ENCODE results near the gene RAN.
"Not testable (repeated sequence)": the region's sequence is repeated elsewhere in the genome, so short reads cannot be mapped to it uniquely, and the experiment has no call there.

The RAN gene

DNA sequence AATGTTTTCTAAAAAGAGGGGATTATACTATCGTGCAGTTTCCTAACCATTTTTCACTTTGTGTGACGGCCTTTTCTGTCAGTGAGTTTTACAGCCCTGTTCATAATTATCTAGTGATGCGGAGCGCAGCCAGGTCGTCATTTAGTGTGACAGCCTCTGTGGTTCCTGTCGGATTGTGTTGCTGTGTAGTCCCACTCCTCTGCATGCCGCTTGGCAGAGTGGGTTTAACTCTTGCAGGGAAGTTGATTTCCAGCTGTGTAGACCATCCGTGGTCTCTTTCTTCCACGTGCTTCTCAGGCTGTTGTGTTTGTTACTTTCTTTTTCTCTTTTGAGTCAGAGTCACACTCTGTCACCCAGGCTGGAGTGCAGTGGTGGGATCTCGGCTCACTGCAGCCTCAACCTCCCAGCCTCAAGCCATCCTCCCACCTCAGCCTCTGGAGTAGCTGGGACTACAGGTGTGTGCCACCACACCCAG lies 8.6 kb downstream of the RAN start:
- Histone ChIP-seq H3K36me3 (ENCODE audit: control insufficient read depth in 1 of 2, insufficient read depth in 2 of 2, low read length in 2 of 2) (peaks cover 14 to 17% of the 10 kb centered on the region in 2 donors), H3K4me1 (ENCODE audit: control insufficient read depth in 1 of 2, insufficient read depth in 2 of 2, low read length in 2 of 2) (no peaks in the 10 kb centered on the region), H3K27ac (ENCODE audit: low read length) (no peak overlapping the region), H3K9me3 (ENCODE audit: control insufficient read depth in 1 of 2, low read length in 2 of 2) (no peaks in the 10 kb centered on the region), H3K27me3 (ENCODE audit: low read depth, low read length) (no peaks in the 10 kb centered on the region), H3K4me3 (ENCODE audit: low read depth in 1 of 2, low read length in 2 of 2) (peak overlapping the region; percentile 33 to 63)

- Histone ChIP-seq H3K27ac (ENCODE audit: low read length) (no peak overlapping the region), H3K27me3 (ENCODE audit: low read depth, low read length) (no peaks in the 10 kb centered on the region), H3K4me3 (ENCODE audit: low read depth in 1 of 2, low read length in 2 of 2) (no peak overlapping the region), H3K9me3 (ENCODE audit: control insufficient read depth in 1 of 2, low read length in 2 of 2) (no peaks in the 10 kb centered on the region), H3K36me3 (ENCODE audit: control insufficient read depth in 1 of 2, insufficient read depth in 2 of 2, low read length in 2 of 2) (peaks cover 8 to 14% of the 10 kb centered on the region in 2 donors), H3K4me1 (ENCODE audit: control insufficient read depth in 1 of 2, insufficient read depth in 2 of 2, low read length in 2 of 2) (no peaks in the 10 kb centered on the region)
Measured at GRCh38 chr12:130881046-130881445, 9.2 kb downstream of the RAN start.

DNA sequence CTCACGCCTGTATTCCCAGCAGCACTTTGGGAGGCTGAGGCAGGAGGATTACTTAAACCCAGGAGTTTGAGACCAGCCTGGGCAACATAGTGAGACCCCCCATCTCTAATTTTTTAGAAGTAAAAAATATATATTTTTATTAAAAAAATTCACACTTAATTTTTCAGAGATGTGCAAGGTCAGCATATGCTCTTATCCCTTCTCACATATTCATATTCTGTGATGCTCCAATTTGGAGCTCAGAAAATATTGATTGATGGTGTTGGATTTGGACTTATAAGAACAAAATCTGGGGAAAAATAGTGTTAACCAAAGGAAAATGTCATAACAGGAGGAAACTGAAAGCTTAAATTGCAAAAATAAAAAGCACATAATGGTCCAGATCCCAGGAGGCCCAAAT lies 9.7 kb downstream of the RAN start:
- Histone ChIP-seq H3K4me1 (ENCODE audit: control insufficient read depth in 1 of 2, insufficient read depth in 2 of 2, low read length in 2 of 2) (no peaks in the 10 kb centered on the region), H3K27ac (ENCODE audit: low read length) (no peak overlapping the region), H3K27me3 (ENCODE audit: low read depth, low read length) (no peaks in the 10 kb centered on the region), H3K9me3 (ENCODE audit: control insufficient read depth in 1 of 2, low read length in 2 of 2) (no peaks in the 10 kb centered on the region), H3K4me3 (ENCODE audit: low read depth in 1 of 2, low read length in 2 of 2) (no peak overlapping the region), H3K36me3 (ENCODE audit: control insufficient read depth in 1 of 2, insufficient read depth in 2 of 2, low read length in 2 of 2) (peaks cover 3 to 9% of the 10 kb centered on the region in 2 donors)

DNA sequence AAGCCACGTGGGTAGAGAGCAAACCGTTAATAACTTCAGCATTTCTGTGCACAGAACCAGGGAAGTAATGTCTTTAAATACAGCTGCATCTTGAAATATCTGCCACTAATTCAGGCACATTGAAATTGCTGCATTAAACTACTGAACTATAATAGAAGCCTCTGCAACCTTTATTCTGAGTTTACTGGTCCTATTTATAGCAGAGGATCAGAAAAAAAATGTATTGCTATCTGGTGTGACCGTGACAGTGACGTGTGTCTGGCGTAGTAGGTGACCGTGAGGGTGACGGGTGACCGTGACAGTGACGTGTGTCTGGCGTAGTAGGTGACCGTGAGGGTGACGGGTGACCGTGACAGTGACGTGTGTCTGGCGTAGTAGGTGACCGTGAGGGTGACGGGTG lies 15.3 kb downstream of the RAN start:
- not testable (repeated sequence) for H3K4me3 ChIP-seq (ENCODE audit: low read depth in 1 of 2, low read length in 2 of 2); H3K27me3 ChIP-seq (ENCODE audit: low read depth, low read length); H3K36me3 ChIP-seq (ENCODE audit: control insufficient read depth in 1 of 2, insufficient read depth in 2 of 2, low read length in 2 of 2); H3K9me3 ChIP-seq (ENCODE audit: control insufficient read depth in 1 of 2, low read length in 2 of 2); H3K4me1 ChIP-seq (ENCODE audit: control insufficient read depth in 1 of 2, insufficient read depth in 2 of 2, low read length in 2 of 2); H3K27ac ChIP-seq (ENCODE audit: low read length)

GRCh38 chr12:130904064-130904463 lies 32.2 kb downstream of the RAN start:
- Histone ChIP-seq H3K4me1 (ENCODE audit: control insufficient read depth in 1 of 2, insufficient read depth in 2 of 2, low read length in 2 of 2) (no peaks in the 10 kb centered on the region), H3K27ac (ENCODE audit: low read length) (no peak overlapping the region), H3K4me3 (ENCODE audit: low read depth in 1 of 2, low read length in 2 of 2) (no peak overlapping the region), H3K9me3 (ENCODE audit: control insufficient read depth in 1 of 2, low read length in 2 of 2) (no peaks in the 10 kb centered on the region), H3K27me3 (ENCODE audit: low read depth, low read length) (no peaks in the 10 kb centered on the region), H3K36me3 (ENCODE audit: control insufficient read depth in 1 of 2, insufficient read depth in 2 of 2, low read length in 2 of 2) (no peaks in the 10 kb centered on the region)

GRCh38 chr12:130904936-130905455 lies 33.1 kb downstream of the RAN start:
- H3K4me1 ChIP-seq (ENCODE audit: control insufficient read depth in 1 of 2, insufficient read depth in 2 of 2, low read length in 2 of 2); H3K9me3 ChIP-seq (ENCODE audit: control insufficient read depth in 1 of 2, low read length in 2 of 2); H3K36me3 ChIP-seq (ENCODE audit: control insufficient read depth in 1 of 2, insufficient read depth in 2 of 2, low read length in 2 of 2); H3K4me3 ChIP-seq (ENCODE audit: low read depth in 1 of 2, low read length in 2 of 2); H3K27ac ChIP-seq (ENCODE audit: low read length); H3K27me3 ChIP-seq (ENCODE audit: low read depth, low read length): not testable (repeated sequence)

DNA sequence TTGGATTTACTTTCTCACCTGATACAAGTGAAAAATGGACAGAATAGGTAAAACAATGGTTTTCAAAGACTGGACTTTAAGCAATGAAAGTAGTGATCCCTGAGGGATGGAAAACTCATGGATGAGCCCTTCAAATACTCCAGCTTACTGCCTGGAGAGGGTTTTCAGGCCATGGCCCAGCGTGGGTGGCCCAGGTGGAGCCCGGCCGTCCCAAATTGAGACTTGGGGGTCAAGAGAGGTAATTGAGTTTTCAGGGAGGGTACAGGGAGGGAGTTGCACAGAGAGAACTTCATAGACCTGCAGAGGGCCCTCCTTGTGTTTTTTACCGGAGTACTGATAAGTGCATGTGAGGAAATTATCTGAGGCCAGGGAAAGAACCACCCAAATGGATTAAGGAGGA lies 37.2 kb downstream of the RAN start:
- Histone ChIP-seq H3K9me3 (ENCODE audit: control insufficient read depth in 1 of 2, low read length in 2 of 2) (no peaks in the 10 kb centered on the region), H3K36me3 (ENCODE audit: control insufficient read depth in 1 of 2, insufficient read depth in 2 of 2, low read length in 2 of 2) (no peaks in the 10 kb centered on the region), H3K4me1 (ENCODE audit: control insufficient read depth in 1 of 2, insufficient read depth in 2 of 2, low read length in 2 of 2) (no peaks in the 10 kb centered on the region)

GRCh38 chr12:130911193-130911592 lies 39.3 kb downstream of the RAN start:
- H3K27me3 ChIP-seq (ENCODE audit: low read depth, low read length), result no peaks in the 10 kb centered on the region
- H3K4me3 ChIP-seq (ENCODE audit: low read depth in 1 of 2, low read length in 2 of 2), result no peak overlapping the region
- no peaks in the 10 kb centered on the region for H3K9me3 ChIP-seq (ENCODE audit: control insufficient read depth in 1 of 2, low read length in 2 of 2)
- H3K36me3 ChIP-seq (ENCODE audit: control insufficient read depth in 1 of 2, insufficient read depth in 2 of 2, low read length in 2 of 2), result no peaks in the 10 kb centered on the region
- H3K4me1 ChIP-seq (ENCODE audit: control insufficient read depth in 1 of 2, insufficient read depth in 2 of 2, low read length in 2 of 2), result peaks cover 0 to 4% of the 10 kb centered on the region in 2 donors
- no peak overlapping the region for H3K27ac ChIP-seq (ENCODE audit: low read length)

More for the DNA sequence above, 37.2 kb downstream of the RAN start:
- no peak overlapping the region for H3K4me3 ChIP-seq (ENCODE audit: low read depth in 1 of 2, low read length in 2 of 2)
- H3K27ac ChIP-seq (ENCODE audit: low read length), result no peak overlapping the region
- no peaks in the 10 kb centered on the region for H3K27me3 ChIP-seq (ENCODE audit: low read depth, low read length)

DNA sequence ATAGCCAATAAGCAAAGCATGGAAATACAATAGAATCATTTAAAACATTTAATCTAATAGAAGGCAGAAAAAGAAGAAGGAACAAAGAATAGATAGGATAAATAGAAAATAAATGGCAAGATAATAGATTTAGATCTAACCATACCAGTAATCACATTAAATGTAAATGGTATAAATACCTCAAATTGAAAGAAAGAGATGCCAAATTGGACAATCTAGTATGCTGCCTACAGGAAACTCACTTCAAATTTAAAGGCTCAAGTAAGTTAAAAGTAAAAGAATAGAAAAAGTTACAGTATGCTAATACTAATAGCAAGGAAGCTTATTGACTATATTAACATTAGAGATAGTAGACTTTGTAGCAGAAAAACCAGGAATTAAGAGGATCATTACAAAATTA lies 40.1 kb downstream of the RAN start:
- Histone ChIP-seq H3K36me3 (ENCODE audit: control insufficient read depth in 1 of 2, insufficient read depth in 2 of 2, low read length in 2 of 2) (no peaks in the 10 kb centered on the region), H3K9me3 (ENCODE audit: control insufficient read depth in 1 of 2, low read length in 2 of 2) (no peaks in the 10 kb centered on the region), H3K27me3 (ENCODE audit: low read depth, low read length) (no peaks in the 10 kb centered on the region), H3K4me3 (ENCODE audit: low read depth in 1 of 2, low read length in 2 of 2) (no peak overlapping the region), H3K27ac (ENCODE audit: low read length) (no peak overlapping the region), H3K4me1 (ENCODE audit: control insufficient read depth in 1 of 2, insufficient read depth in 2 of 2, low read length in 2 of 2) (peaks cover 0 to 4% of the 10 kb centered on the region in 2 donors)

- H3K36me3 ChIP-seq (ENCODE audit: control insufficient read depth in 1 of 2, insufficient read depth in 2 of 2, low read length in 2 of 2), result no peaks in the 10 kb centered on the region
- H3K4me3 ChIP-seq (ENCODE audit: low read depth in 1 of 2, low read length in 2 of 2), result peak overlapping the region; percentile 54 to 59
- no peak overlapping the region for H3K27ac ChIP-seq (ENCODE audit: low read length)
- H3K27me3 ChIP-seq (ENCODE audit: low read depth, low read length), result no peaks in the 10 kb centered on the region
- H3K9me3 ChIP-seq (ENCODE audit: control insufficient read depth in 1 of 2, low read length in 2 of 2), result no peaks in the 10 kb centered on the region
- peaks cover 0 to 4% of the 10 kb centered on the region in 2 donors for H3K4me1 ChIP-seq (ENCODE audit: control insufficient read depth in 1 of 2, insufficient read depth in 2 of 2, low read length in 2 of 2)
Measured at GRCh38 chr12:130916241-130916911, 44.5 kb downstream of the RAN start.

GRCh38 chr12:130917607-130918006 lies 45.7 kb downstream of the RAN start:
- Histone ChIP-seq H3K9me3 (ENCODE audit: control insufficient read depth in 1 of 2, low read length in 2 of 2) (peaks cover 0 to 4% of the 10 kb centered on the region in 2 donors), H3K27me3 (ENCODE audit: low read depth, low read length) (no peaks in the 10 kb centered on the region), H3K4me1 (ENCODE audit: control insufficient read depth in 1 of 2, insufficient read depth in 2 of 2, low read length in 2 of 2) (peaks cover 0 to 4% of the 10 kb centered on the region in 2 donors), H3K36me3 (ENCODE audit: control insufficient read depth in 1 of 2, insufficient read depth in 2 of 2, low read length in 2 of 2) (no peaks in the 10 kb centered on the region), H3K4me3 (ENCODE audit: low read depth in 1 of 2, low read length in 2 of 2) (no peak overlapping the region), H3K27ac (ENCODE audit: low read length) (no peak overlapping the region)

DNA sequence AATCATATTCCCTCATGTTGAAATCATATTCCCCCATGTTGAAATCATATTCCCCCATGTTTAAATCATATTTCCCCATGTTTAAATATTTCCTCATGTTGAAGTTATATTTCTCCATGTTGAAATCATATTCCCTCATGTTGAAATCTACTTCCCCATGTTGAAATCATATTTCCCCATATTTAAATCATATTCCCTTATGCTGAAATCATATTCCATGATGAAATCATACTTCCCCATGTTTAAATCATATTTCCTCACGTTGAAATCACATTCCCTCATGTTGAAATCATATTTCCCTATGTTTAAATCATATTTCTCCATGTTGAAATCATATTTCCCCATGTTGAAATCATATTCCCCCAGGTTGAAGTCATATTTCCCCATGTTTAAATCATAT lies 47.2 kb downstream of the RAN start:
- Histone ChIP-seq H3K9me3 (ENCODE audit: control insufficient read depth in 1 of 2, low read length in 2 of 2) (peaks cover 0 to 4% of the 10 kb centered on the region in 2 donors), H3K27ac (ENCODE audit: low read length) (no peak overlapping the region), H3K27me3 (ENCODE audit: low read depth, low read length) (no peaks in the 10 kb centered on the region), H3K4me1 (ENCODE audit: control insufficient read depth in 1 of 2, insufficient read depth in 2 of 2, low read length in 2 of 2) (peaks cover 0 to 4% of the 10 kb centered on the region in 2 donors), H3K36me3 (ENCODE audit: control insufficient read depth in 1 of 2, insufficient read depth in 2 of 2, low read length in 2 of 2) (no peaks in the 10 kb centered on the region), H3K4me3 (ENCODE audit: low read depth in 1 of 2, low read length in 2 of 2) (no peak overlapping the region)
